Dermis microvascular lymphatic vessel endothelial cell (primary cell): ENCODE results near the gene BRD3OS. TPM values are rescaled to one million over a fixed set of nuclear protein-coding genes. Genes with fewer than 3 reads are reported as not detected.

Experiments
- DNase-seq, 2 donors: peaks; one replicate each; pipeline versions ENCODE4 v3.0.0 to v3.0.0-alpha.2; 2010; ENCODE audit warnings: low read depth in 2 of 2
- total RNA-seq: library from RNA; depleted of rRNA; stranded (reverse); fragments of >200 nt; gene quantifications from 2 replicates; pipeline ENCODE4 v1.2.1, GENCODE V29; 2014

The BRD3OS gene
- total RNA-seq, 1 donor from 2014 or later = 5.9 TPM

DNA sequence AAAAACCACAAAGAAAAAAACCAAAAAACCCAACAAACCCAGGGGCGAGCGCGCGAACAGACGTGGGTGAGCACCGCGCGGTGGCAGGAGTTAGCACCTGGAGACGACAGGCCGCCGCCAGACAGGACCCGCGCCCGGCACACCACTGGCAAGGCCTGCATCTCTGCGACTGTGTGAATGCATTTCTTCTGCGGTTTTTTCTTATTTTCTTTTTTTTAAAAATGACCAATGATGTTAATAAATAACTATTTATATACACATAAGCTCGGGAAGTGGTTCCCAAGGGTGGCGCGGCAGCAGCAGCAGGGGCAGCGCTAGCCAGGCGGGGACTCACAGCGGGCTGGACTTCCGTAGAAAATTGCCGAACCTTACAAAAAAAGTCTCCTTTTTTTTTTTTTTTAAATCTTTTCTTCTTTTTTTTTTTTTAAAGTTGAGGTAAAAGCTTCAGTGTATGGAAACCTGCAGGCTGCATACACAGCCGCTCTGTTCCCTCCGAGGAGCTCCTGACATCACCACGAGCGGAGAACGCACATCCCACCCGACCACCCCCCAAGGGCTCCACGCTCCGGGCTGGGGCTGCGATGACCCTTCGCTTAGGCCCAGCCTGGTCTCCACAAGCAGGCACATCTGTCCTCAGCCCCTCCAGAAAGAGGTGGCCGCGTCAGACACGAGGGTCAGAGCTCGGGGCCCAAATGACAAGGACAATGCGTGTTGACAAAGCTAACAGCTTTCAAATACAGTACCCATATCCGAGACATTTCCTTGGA is 7.4 kb downstream of the BRD3OS start:
- no peak for DNase-seq

DNA sequence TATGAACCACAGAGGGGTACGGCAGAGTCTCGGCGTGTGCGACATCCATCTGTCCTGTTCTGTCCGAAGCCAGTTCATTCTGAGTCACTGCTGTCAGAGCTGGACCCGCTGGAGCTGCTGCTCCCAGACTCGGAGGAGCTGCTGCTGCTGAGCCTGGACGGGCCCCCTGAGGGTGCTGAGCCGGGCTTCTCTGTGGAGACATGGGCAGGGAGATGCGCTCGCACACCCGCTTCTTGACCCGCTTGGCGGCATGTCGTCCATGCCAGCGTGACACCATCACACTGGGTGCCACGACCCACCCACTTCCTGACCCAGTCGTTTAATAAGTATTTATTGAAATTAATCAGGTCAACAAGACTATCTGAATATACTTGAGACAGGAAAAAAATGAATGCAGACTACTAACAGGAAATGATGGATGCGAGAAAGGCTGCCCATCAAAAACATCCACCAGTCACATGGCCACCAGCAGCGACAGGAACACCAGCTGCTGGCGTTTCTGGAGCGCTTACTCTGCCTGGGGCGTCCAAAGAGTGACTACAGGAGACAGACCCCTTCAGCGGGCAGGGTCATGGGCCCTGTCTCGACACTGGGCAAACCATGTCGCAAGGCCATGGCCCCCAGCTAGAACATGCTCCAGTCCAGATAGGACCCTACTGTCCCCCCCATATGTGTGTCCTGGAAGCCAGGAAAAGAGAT is 8.4 kb downstream of the BRD3OS start:
- DNase-seq = no peak

DNA sequence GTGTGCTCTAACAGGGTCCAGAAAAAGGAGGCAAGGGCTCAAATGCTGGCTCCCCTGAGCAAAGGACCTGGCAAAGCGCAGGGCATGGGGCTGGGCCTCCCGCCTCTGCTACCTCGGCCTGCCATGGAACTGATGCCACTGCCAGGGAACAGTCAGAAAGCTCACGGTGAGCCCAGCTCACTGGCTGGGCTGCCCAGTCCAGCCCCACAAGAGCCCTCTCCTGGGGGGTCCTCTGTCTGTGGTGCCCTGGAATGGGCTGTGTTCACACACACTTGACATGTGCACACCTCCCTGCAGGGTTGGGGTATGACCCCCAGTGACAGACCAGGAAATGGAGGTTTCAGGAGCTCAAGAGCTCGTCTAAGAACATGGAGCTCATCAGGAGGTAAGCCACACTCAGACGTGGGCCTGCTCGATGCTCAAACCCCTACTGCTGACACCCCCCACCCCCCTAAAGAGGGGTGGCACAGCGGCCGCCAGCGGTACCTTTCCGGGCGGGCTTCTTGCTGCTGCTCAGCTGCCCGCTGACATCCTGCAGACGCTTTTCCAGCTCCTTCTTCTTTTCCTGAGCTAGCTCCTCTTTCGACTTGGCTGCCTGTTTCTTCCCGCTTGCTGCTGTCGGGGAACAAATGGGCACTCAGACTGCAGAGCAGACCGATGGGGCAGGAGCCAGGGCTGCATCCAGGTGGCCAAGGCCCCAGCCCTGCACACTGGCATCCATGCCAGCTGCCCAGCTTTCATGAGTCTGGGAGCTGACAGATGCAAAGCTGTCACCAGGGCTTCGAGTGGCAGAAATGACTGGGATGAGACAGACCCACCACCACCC is 9.1 kb downstream of the BRD3OS start:
- no peak for DNase-seq

DNA sequence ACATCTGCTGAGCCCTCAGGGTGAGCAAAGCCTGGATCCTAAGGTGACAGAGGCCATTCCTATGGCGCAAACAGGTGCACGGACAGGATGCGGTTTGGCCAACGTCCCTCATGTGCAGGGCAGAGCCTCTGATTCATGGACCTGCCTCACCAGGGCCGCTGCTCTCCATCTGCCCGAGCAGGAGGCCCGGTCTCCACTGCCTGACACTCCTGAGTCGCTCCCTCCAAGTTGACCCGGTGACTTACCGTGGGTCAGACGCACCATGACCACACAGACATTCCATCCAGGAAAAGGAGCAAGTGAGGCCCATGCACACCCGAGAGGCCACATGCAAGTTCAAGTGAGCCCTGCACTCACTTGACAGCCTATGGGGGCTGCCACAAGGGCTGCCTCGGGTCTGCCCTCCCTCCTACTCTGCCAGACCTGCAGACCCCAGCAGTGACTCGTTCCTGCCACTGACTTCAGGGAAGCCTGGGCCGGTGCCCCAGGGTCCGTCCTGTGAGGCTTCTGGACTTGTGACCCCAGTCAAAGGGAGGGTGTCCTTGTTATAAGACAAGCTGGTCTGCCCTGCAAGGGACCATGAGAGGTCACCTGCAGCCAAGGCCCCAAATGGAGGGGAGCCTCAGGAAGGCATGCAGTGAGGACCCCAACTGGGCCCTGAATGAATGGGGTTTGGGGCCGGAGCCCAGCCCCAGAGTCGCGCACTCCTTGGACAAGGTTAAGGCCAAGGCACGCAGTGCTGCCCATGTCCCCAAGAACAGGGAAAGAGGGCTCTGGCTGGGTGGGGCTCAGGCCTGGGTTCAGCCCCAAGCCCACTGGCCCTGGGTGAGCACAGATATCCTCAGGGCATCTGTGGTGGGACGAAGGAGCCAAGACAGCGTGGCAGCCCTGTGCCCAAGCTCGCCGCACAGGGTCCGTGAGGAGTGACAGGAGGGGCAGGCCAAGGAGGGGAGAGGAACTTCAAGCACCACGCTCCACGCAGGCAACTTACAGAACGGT is 10.1 kb downstream of the BRD3OS start:
- no peak for DNase-seq

DNA sequence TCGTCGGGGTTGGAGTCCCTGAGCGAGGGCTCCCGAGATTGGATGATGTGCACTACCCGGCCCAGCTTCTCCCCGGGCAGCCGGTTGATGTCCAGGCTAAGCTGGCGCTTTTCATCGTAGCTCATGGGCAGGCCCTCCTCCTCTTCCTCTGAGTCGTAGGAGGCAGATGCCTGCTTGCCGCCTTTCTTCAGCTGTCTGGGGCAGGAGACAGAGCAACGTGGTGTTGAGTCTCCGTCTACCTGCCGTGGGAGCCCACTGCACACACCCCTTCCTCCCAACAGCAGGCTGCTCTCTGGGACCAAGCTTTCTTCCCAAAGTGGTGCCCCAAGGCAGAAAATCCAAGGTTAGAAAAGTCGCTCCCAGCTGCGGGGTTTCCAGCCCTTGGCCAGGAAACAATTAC is 10.8 kb downstream of the BRD3OS start:
- no peak for DNase-seq

DNA sequence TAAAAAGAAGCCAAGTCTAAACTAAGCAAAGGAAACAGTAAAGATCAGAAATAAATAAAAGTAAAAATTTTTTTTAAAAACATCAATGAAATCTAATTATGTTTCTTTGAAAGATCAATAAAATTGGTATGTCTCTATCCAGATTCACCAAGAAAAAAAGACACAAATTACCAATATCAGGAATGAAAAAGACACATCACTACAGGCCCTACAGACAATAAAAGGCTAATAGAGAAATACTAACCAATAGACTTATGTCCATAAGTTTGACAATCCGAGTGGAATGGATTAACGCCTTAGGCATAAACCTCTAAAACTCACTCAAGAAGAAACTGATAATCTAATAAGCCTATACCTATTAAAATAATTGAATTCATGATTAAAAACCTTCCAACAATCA is 12.4 kb downstream of the BRD3OS start:
- no peak for DNase-seq

DNA sequence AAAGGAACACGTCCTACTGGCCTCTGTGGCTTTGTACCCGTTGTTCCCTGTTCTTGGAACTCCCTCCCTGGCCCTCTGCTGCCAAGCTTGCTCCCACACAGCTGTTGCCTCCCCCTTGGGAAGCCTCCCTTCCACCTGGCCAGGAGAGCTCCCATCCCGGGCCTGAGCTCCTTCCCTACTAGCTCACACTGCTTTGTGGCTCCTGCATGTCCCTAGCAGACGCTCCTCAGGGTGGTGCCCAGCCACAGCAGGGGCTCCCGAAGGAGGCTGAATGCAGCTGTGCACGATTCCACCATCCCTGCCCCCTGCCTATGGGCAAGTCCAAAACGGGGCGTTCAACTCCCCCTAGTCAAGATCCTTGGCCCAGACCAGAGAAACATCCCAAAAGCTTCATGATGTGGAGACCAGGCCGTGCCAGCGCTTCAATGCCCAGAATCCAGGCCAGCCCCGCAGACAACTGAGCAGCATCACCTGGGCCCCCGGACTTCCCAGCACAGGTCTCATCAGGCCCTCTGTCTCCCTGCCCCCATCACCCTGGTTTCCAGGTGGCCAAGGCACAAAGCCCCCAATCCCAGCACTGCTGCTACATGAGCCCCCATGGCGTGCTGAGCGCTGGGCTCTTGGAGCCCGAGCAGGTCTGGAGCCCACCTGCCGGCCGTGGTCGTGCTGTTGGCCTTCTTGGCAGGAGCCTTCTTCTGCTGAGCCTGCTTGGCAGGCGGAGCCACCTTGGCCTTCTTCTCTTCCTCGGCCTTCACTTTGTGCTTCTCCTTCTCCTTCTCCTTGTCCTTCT is 14.3 kb downstream of the BRD3OS start:
- DNase-seq = no peak

DNA sequence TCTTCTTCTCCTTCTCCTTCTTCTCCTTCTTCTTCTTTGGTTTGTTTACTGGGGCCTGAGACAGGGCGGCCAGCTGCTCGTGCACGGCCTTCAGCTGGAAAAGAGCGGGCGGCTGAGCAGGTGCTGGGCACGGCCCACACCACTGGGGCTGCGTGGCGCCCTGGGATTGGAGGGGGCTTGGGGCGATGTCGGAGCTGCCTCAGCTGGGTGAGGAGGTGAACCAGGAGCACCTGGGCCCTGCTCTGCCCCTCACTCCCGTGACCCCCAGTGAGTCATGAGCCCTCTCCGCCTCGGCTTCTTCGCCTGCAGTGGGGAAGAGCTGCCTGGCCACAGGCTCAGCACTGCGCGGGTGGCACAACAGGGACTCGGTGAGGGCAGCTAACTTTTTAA is 14.9 kb downstream of the BRD3OS start:
- no peak for DNase-seq

DNA sequence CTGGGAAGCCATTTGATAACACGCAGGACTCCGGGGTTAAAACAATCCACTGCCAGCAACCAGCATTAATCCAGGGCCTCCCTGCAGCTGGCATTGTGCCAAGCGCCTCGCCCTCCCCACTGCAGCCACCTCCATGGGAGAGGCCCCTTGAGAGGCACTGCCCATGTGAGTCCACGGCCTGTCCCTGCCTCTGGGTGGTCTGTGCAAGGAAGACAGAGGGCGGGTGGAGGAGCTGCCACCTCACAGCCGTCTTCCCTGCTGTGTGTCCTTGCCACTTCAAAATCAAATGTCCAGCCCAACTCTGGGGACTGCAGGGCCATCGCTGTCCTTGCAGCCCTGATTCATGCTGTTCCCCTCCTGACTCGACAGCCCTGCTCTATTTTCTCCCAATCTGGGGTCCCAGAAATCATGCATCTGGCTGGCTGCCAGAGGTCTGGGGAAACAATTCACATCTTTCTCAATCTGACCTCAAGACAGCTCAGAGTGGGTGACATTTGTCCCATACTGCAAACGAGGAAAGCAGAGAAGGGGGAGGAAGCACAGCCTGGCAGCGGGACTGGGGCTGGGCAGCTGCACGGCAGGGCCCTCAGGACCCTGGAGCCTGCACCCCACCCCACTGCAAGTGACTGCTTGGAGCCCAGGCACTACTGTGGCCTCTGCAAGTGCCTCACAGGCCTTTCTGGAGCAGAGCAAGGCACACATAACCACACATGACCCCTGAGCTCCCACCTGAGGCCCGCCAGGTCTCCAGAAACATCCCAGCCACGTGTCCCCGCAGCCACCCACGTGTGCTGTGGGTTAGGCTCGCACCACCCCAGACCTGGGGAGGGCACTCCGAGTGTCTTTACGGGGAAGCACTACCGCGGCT is 15.7 kb downstream of the BRD3OS start:
- DNase-seq = no peak

DNA sequence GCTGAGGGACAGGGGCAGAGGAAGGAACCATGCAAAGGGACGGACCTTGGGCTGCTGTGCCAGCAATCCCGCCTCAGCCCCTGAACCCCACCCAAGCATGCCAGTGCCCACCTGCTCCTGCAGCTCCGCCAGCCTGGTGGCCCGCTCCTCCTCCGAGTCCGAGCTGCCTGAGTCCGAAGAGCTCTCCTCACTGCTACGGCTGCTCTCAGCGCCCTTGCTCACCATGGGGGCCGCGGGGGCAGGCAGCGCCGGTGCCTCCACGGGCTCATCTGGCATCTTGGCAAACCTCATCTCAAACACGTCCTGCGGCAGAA is 16.3 kb downstream of the BRD3OS start:
- no peak for DNase-seq

DNA sequence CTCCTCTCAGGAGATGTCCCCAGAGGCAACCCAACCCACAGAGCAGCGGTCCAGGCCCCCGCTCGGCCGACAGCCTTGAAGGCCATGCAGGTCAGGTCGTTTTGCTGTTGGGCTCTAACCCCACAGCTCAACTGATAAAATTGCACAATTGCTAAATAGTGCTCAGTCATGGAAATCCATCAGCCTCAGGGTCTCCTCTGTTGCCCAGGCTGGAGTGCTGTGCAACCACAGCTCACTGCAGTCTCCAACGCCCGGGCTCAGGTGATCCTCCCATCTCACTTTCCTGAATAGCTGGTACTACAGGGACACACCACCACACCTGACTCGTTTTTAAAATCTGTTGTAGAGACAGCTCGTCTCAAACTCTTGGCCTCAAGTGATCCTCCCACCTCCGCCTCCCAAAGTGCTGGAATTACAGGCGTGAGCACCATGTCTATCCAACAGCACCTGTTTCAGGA is 18.3 kb downstream of the BRD3OS start:
- no peak for DNase-seq

DNA sequence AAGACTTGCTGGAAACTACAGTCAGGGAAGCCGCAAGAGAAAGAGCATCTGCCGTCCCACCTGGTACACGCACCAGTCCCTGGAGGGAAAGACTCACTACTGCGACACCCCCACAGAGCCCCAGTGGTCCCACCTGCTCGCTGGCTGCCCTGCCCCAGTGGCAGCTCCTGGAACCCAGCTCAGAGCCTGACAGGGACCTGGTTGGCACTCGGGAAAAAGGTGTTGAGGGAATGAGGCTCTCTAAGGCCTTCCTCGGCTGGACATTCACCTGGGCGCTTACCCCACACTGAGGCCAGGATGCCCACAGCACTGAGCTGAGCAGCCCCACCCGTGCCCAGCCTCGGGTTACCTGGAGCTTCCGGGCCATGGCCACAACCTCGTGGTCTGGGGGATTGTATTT is 19.7 kb downstream of the BRD3OS start:
- no peak for DNase-seq

DNA sequence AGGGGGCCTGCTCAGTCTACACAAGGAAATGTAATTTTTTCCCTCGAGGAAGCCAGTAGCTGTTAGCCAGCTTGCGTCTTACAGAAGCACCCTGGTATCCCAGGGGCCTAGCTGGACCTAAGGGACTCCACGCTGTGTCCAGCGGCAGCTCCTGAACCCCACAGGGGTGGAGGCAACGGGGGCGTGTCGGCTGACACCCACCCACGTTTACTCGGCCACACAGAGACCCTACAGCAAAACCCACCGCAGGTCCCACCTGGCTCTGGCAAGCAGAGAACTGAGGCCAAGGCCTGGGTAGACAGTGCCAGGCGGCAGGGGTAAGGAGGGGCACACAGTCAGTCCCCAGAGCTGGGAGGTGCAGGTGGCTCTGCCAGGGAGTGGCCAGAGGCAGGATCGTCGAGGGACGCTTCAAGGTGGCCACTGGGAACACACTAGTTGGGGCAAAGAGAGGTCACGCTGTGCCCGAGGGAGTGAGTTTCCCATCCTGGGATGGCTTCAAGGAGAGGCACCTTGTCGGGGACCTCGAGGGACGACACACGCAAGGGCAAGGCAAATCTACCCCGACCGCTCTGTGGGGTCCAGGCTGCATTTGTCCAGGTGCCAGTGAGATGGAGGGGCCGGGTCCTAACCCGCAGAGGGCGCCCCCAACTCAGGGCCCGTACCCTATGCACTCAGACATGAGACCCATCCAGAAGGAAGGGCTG is 20.7 kb downstream of the BRD3OS start:
- no peak for DNase-seq

DNA sequence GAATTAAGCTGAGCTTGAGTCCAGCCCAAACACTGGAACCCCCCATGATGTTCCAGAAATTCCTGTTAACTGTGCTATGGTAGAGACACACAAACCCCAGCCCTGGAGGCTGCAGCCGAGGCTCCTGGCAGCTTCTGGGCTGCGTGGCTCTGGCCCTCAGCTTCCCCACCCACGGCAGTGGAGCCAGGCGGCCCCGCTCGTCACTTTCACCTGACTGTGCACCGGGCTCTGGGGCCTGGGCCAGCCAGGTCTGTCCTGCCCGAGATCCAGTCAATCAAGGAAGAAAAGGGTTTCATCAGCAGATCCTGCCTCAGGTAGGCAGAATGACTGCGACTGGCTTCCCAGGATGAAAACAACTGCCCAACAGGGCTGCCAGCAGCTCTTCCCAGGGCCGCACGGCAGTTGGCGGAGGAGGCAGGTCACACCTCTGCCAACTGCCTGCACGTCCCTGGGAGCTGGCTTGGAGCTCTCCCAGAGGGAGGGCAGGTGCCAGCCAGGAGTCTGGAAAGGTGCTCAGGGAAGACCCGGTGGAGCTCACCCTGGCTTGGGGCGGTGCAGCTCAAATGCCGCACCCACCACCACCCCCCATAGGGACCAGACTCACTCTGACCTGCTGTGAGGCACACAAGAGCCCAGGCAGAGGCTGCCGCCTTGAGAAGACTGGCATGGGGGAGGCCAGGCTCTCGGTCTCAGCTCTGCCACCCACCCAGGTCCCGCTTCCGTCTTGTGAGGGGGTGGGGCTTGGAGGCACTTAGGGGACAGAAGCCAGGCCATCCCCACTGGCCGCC is 21.8 kb downstream of the BRD3OS start:
- DNase-seq = no peak

DNA sequence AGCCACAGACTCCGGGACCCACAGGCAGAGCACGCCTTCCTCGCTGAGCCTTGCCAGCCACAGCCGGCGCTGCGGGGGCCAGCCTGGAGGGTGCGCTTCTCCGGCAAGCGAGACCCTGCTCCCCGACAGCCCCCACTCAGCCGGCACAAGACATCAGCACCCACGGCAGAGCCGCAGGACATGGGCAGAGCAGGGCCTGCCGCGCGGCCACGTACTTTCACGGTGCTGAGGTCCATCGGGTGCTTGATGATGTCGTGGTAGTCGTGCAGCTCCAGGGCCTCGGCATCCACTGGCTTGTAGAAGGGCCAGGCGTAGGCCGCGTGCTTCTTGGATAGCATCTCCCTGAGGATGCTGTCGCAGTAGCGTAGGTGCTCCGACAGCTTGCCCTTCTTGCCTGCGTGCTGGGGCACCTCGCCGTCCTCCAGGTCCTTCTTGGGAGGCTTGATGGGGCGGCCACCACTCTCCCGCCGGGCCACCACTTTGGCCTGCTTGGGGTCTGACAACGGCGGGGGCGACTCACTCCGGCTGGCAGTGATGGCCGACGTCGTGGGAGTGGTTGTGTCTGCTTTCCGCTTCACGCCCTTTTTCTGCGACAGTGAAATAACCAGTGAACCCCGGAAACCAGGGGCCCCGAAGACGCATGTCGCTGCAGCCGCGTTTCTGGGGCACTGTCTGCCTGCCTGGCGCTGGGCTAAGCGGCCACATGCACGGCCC is 22.7 kb downstream of the BRD3OS start:
- no peak for DNase-seq

DNA sequence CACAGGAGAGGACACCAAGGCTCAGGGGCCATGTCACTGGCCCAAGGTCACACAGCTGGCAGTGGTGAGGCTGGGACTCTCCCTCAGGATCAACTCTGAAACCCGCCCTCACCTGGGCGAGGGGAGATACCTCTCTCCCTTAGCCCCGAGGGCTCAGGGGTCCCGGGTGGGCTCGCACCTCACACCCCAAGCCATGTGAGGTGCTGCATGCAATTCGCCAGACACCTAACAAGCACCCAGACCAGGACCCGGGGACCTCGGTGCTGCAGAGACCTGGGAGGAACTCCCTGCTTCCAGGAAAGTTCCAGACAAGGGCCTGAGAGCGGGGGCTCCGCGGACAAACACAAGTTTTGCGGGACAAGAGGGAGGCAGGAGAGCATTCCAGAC is 23.3 kb downstream of the BRD3OS start:
- no peak for DNase-seq

DNA sequence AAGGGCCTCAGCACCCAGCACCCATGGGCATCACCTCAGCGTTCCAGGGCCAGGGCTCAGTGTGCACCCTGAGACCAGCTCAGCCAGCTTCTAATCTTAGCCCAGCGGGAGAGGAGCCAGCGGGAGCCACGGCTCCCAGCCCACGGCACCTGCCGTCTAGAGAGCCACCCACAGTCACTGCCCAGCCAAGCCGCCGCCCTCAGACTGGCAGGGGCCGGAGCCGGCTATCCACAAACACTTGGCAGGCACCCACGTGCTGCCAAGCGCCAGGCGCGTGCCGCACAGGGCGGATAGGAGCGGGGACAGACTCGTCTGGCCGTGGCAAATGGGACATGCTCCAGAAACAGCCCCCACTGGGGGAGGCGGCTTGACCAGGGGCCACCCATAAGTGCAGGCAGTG is 24.0 kb downstream of the BRD3OS start:
- no peak for DNase-seq
